Inferior parietal cortex (tissue), 1 donor: Measurements from ENCODE around the gene DPP6.
A peak's percentile ranks its signal among the peaks of the same experiment; 100 is the strongest.

Experiments used
- DNase-seq: peaks from one replicate; pipeline ENCODE4 v3.0.0-alpha.2; 2016; ENCODE audit errors: extremely low spot score

The DPP6 gene

GRCh38 chr7:154232700-154233099 is 180.5 kb downstream of the DPP6 start:
- DNase-seq = peak; percentile 21

- DNase-seq = no peak
Measured at GRCh38 chr7:154241988-154242387, 189.8 kb downstream of the DPP6 start.

- no peak for DNase-seq
Measured at GRCh38 chr7:154242709-154243108, 190.5 kb downstream of the DPP6 start.

- no peak for DNase-seq
Measured at GRCh38 chr7:154252046-154252445, 199.8 kb downstream of the DPP6 start.

- no peak for DNase-seq
Measured at GRCh38 chr7:154253810-154254209, 201.6 kb downstream of the DPP6 start.

GRCh38 chr7:154255324-154255723 is 203.1 kb downstream of the DPP6 start:
- no peak for DNase-seq

- no peak for DNase-seq
Measured at GRCh38 chr7:154256150-154256549, 204.0 kb downstream of the DPP6 start.

GRCh38 chr7:154259396-154259795 is 207.2 kb downstream of the DPP6 start:
- no peak for DNase-seq

GRCh38 chr7:154287356-154287755 is 235.2 kb downstream of the DPP6 start:
- no peak for DNase-seq

GRCh38 chr7:154289119-154289518 is 236.9 kb downstream of the DPP6 start:
- no peak for DNase-seq

GRCh38 chr7:154296443-154296842 is 244.2 kb downstream of the DPP6 start:
- no peak for DNase-seq

GRCh38 chr7:154299736-154300135 is 247.5 kb downstream of the DPP6 start:
- no peak for DNase-seq

GRCh38 chr7:154302380-154302779 is 250.2 kb downstream of the DPP6 start:
- DNase-seq = no peak

GRCh38 chr7:154304231-154304630 is 252.0 kb downstream of the DPP6 start:
- DNase-seq = no peak

GRCh38 chr7:154304740-154305700 is 252.8 kb downstream of the DPP6 start:
- DNase-seq = peak; percentile 37

- no peak for DNase-seq
Measured at GRCh38 chr7:154306036-154306435, 253.8 kb downstream of the DPP6 start.

GRCh38 chr7:154308928-154309327 is 256.7 kb downstream of the DPP6 start:
- no peak for DNase-seq

GRCh38 chr7:154310114-154310513 is 257.9 kb downstream of the DPP6 start:
- no peak for DNase-seq

GRCh38 chr7:154324196-154324595 is 272.0 kb downstream of the DPP6 start:
- DNase-seq = no peak

- DNase-seq = no peak
Measured at GRCh38 chr7:154326421-154326820, 274.2 kb downstream of the DPP6 start.

GRCh38 chr7:154330318-154330717 is 278.1 kb downstream of the DPP6 start:
- DNase-seq = no peak

GRCh38 chr7:154332811-154333580 is 280.8 kb downstream of the DPP6 start:
- no peak for DNase-seq

GRCh38 chr7:154336295-154336694 is 284.1 kb downstream of the DPP6 start:
- DNase-seq = no peak
